Motor neuron (in vitro differentiated cells): ENCODE data around the gene CD160. TPM values are rescaled to one million over a fixed set of nuclear protein-coding genes. Genes with fewer than 3 reads are reported as not detected.
"Not testable (repeated sequence)": the region's sequence is repeated elsewhere in the genome, so short reads cannot be mapped to it uniquely, and the experiment has no call there.

Experiments used
- ATAC-seq, 8 experiments: fragments of 200-7000 bp; cut with Tn5 transposase; replicated peaks in 6 of 8; 2 replicates each; pipeline ENCODE4 v1.8.0; 2021; ENCODE audit warnings: mild to moderate bottlenecking in 8 of 8, moderate library complexity in 8 of 8
- H3K27ac ChIP-seq, 2 donors: fragments of 250-450 bp; sonication (Bioruptor Pico); 2 replicates each; pipeline ENCODE4 v1.9.0; 2021; ENCODE audit warnings: antibody characterized with exemption in 2 of 2, mild to moderate bottlenecking in 2 of 2, moderate library complexity in 1 of 2
- H3K4me1 ChIP-seq, 2 donors: fragments of 250-450 bp; sonication (Bioruptor Pico); replicated peaks in 1 of 2; 2 replicates each; pipeline ENCODE4 v1.6.1; 2021; ENCODE audit warnings: antibody characterized with exemption in 2 of 2, mild to moderate bottlenecking in 2 of 2, moderate library complexity in 1 of 2
- H3K4me3 ChIP-seq, 5 donors: fragments of 250-450 bp; sonication (Bioruptor Pico); 2 replicates each; pipeline ENCODE4 v1.9.0; 2021; ENCODE audit warnings: antibody characterized with exemption in 5 of 5, mild to moderate bottlenecking in 5 of 5, moderate library complexity in 4 of 5
- WGBS, 10 experiments: fragments of 450-650 bp; shearing (Covaris generic); methylation state at CpG; one replicate each; pipeline ENCODE4 v1.0.0; 2022; 5-methylcytosine and 5-hydroxymethylcytosine counted together
- in situ Hi-C, 9 experiments: fragments of 400-800 bp; cut with MboI; loops; one replicate each; pipeline ENCODE4 v1.15.0; 2021; ENCODE audit warnings: low sequenced_read_pairs in 9 of 9, low pct_unique_long_range_greater_than_20kb in 2 of 9; ENCODE audit not compliant: unreplicated experiment in 9 of 9
- total RNA-seq, 8 experiments: library from RNA; unstranded; fragments of 300-600 nt; gene quantifications; 2 replicates each; pipeline versions ENCODE4 v1.2.3 to v1.2.4, GENCODE V29; 2022

CD160 gene
- total RNA-seq, 8 experiments from 2014 or later = 0.71 to 3.6 (median 2.3) TPM

DNA sequence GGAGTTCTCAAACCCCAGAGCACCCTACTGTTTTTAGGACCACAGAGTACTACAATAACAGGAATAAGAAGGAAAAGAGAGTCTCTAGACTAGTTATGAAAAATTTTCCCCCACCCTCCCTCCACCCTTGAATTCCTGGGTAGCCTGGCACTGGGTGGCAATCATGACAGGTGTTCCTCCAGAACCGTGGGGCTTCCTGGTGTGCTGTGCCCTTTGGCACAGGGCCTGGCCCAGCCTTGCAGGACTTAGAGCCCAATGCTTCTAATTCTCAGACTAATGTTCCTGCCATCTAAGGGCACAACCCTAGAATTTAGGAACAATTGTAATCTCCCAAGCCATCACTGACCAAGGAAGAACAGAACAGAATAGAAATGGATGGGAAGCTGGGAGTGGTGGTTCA, 1.5 kb upstream of the CD160 start:
- Histone ChIP-seq H3K4me3 (no peak overlapping the region), H3K4me1 (peaks cover 0 to 7% of the 10 kb centered on the region in 2 donors), H3K27ac (no peak overlapping the region)
- WGBS, 10 experiments = 80 to 100% methylated on average over 1 of the region's 1 CpG; no CpG with 5 or more reads in 8 of the 10 experiments
- no peak for ATAC-seq
- in situ Hi-C loops = no loop called here

DNA sequence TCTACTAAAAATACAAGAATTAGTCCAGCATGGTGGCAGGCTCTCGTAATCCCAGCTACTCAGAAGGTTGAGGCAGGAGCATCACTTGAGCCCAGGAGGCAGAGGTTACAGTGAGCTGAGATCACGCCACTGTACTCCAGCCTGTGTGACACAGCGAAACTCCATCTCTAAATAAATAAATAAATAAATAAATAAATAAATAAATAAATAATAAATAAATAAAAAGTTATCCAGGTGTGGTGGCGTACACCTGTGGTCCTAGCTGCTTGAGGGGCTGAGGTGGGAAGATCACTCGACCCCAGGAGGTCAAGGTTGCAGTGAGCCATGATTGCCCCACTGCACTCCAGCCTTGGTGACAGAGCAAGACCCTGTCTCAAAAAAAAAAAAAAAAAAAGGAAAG, 834 bp upstream of the CD160 start:
- H3K27ac ChIP-seq, ATAC-seq, H3K4me3 ChIP-seq, H3K4me1 ChIP-seq, in situ Hi-C loops: not testable (repeated sequence)
- WGBS, 10 experiments = 73 to 96% (median 91%) methylated on average over 1 to 5 of the region's 5 CpGs; no CpG with 5 or more reads in 1 of the 10 experiments

DNA sequence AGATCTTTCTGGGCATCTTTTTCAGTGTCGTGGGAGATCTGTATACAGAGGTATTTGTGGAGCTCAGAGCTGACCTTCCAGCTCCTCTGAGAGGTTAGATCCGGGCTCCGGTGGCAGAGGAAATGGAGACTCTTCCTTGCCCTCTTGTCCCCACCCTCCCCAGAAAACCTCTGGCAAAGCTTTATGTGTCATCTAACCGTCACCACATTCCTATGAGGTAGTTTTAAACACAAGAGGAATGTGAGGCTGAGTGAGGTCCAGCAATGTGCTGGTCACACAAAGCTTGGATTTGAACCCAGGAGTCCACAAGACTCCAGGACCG, 1.2 kb downstream of the CD160 start:
- Histone ChIP-seq H3K27ac (no peak overlapping the region), H3K4me1 (peaks cover 0 to 7% of the 10 kb centered on the region in 2 donors), H3K4me3 (no peak overlapping the region)
- in situ Hi-C loops = no loop called here
- peak in 1 of 8 experiments; percentile 42 for ATAC-seq
- WGBS, 10 experiments = 0 to 100% (median 87%) methylated on average over 1 to 3 of the region's 5 CpGs; no CpG with 5 or more reads in 5 of the 10 experiments

DNA sequence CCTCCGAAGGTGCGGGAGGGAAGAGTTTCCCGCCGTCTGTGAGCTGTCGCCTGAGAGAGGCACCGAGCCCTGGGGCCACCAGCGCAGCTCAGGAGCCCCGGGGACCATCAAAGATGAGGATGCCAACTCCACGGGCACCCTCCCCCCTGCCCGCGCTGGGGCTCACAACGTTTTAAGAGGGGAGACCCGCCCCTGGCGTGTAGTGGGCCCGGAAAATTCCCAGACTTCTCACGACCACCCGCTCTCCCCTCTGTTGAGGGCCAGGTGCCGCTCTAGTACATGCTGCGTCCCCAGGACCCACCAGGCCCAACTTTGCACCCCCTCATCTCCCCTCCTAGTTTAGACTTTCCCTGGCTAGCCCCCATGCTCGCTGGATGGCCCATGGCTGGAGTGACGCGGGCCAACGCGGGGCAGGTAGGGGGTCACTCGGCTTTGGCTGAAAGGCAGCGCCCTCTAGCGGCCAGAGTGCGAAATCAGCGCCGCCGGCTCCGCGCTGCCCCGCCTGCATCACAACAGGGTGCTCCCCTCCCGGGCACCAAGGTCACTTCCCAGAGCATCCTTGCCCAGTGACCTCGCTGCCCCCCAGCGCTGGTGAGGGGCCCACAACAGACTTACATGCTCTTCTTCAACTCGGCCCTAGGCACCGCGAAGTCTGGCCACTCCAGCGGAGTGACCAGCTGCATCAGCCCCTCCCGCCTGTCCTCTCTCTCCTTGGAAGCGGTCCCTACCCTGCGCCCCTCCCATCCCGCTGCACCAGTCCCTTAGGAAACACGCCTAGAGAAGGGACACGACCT, 1.8 kb downstream of the CD160 start:
- peak overlapping the region in 2 of 5 donors; percentile 15 to 17 for H3K4me3 ChIP-seq
- in situ Hi-C loops = no loop called here
- 0 to 41% (median 15%) methylated on average over 1 to 18 of the region's 47 CpGs; no CpG with 5 or more reads in 2 of the 10 experiments for WGBS, 10 experiments
- H3K4me1 ChIP-seq = peaks cover 0 to 7% of the 10 kb centered on the region in 2 donors
- no peak overlapping the region for H3K27ac ChIP-seq
- ATAC-seq = peak; percentile 89 to 99 (median 94)

DNA sequence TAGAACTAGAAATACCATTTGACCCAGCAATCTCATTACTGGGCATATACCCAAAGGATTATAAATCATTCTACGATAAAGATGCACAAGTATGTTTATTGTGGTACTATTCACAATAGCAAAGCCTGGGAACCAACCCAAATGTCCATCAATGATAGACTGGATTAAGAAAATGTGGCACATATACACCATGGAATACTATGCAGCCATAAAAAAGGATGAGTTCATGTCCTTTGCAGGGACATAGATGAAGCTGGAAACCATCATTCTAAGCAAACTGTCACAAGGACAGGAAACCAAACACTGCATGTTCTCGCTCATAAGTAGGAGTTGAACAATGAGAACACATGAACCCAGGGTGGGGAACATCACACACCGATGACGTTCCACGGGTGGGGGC, 6.9 kb downstream of the CD160 start:
- H3K4me3 ChIP-seq, H3K27ac ChIP-seq, in situ Hi-C loops, H3K4me1 ChIP-seq, ATAC-seq: not testable (repeated sequence)
- WGBS, 10 experiments = 8 to 100% (median 80%) methylated on average over 1 to 4 of the region's 5 CpGs; no CpG with 5 or more reads in 5 of the 10 experiments

DNA sequence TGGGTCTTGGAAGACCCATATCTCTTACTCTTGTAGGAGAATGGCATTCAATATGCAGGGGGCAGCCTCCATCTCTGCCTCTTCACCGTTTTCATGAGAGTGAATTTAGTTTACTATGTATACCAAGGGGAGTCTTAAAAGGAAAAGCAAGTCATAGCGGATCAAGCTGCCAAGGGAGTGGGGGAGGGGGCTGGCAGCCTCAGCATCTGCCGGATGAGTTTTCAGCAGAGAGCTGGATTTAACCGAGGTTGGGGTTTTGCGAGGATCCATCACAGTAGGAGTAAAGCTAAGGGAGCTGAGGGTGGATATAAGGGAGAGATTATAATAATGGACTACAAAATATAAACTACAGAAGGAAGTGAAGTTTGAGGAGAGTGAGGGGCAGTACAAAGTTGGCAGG, 9.9 kb downstream of the CD160 start:
- ATAC-seq = no peak
- Histone ChIP-seq H3K27ac (no peak overlapping the region), H3K4me3 (no peak overlapping the region), H3K4me1 (no peaks in the 10 kb centered on the region)
- 16 to 69% (median 47%) methylated on average over 1 to 5 of the region's 5 CpGs; no CpG with 5 or more reads in 3 of the 10 experiments for WGBS, 10 experiments
- in situ Hi-C loops = no loop called here

DNA sequence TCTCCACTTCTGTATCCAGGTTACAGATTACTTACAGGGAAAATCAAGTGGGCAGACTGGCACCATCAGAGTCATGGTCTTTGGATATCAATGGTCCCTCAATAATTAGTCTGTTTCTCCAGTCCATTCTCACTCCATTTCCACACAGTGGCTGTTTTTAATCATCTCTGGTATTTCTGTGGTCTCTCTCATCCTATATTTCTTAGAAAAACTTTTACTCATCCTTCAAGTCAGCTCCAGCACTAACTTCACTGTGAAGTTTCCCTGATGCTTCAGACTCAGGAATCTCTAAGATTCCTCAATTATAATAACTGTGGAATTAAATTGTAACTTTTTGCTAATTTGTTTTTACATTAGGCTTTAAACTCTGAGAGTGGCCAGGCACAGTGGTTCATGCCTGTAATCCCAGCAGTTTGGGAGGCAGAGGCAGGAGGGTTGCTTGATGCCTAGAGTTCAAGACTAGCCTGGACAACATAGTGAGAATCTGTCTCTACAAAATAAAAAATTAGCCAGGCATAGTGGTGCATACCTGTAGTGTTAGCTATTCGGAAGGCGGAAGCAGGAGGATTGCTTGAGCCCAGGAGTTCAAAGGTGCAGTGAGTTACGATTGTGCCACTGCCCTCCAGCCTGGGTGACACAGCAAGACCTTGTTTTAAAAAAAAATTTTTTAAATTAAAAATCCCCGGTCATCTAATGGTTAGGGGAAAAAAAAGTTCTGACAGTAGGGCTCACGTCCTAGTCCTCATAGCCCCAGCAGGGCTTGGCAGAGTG, 10.6 kb downstream of the CD160 start:
- in situ Hi-C loops = no loop called here
- Histone ChIP-seq H3K4me1 (no peaks in the 10 kb centered on the region), H3K4me3 (no peak overlapping the region), H3K27ac (no peak overlapping the region)
- 55 to 100% (median 85%) methylated on average over 2 to 5 of the region's 5 CpGs; no CpG with 5 or more reads in 2 of the 10 experiments for WGBS, 10 experiments
- ATAC-seq = no peak

DNA sequence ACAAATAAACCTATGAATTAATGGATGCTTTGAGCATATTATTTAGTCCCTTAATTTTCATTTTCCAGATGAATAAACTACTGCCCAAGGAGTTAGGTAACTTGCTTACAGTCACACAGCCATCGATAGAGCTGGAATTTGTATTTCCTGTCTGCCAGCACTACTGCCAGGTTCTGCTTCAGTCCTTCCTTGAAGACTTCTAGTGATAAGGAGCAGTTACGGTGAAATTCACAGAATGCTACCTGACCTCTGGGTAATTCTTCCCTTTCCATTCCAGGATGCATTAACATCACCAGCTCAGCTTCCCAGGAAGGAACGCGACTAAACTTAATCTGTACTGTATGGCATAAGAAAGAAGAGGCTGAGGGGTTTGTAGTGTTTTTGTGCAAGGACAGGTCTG, 11.2 kb downstream of the CD160 start:
- no peak for ATAC-seq
- 80 to 100% (median 97%) methylated on average over 1 to 4 of the region's 4 CpGs; no CpG with 5 or more reads in 1 of the 10 experiments for WGBS, 10 experiments
- Histone ChIP-seq H3K27ac (no peak overlapping the region), H3K4me1 (no peaks in the 10 kb centered on the region), H3K4me3 (no peak overlapping the region)
- in situ Hi-C loops = no loop called here

DNA sequence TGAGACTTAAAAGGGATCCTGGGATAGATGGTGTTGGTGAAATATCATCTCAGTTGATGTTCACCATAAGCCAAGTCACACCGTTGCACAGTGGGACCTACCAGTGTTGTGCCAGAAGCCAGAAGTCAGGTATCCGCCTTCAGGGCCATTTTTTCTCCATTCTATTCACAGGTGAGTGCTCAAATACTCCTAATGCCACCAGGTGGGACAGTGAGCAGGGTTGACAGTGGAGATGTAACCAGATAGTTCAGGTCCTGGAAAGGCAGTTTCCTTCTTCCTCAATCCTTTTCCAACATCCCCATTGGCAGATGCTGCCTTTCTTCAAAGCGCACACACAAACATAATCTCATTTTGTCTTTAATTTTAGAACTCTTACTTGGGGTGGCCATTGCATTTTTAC, 11.6 kb downstream of the CD160 start:
- H3K4me3 ChIP-seq = no peak overlapping the region
- in situ Hi-C loops = no loop called here
- no peak for ATAC-seq
- WGBS, 10 experiments = 67 to 100% (median 100%) methylated on average over 1 to 3 of the region's 3 CpGs; no CpG with 5 or more reads in 1 of the 10 experiments
- H3K27ac ChIP-seq = no peak overlapping the region
- H3K4me1 ChIP-seq = no peaks in the 10 kb centered on the region

DNA sequence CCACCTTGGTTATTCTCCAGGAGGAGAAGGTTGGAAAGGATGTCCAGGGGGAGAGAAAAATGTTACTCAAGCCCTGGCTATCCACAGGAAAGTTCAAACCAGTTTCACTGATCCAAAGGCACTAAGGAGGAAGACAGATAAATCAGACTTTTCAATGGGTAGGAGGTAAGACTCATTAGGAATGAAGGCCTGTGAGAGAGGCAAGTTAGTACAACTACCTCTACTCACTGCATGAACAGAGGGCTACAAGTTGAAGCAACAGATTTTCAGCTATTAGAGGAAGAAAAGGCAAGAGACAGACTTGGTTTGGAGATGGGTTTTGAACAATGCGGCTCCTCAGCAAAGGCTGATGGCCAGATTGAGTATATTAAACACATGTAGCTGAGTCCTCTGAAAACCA, 16.9 kb downstream of the CD160 start:
- ATAC-seq = no peak
- in situ Hi-C loops = no loop called here
- H3K4me1 ChIP-seq = no peaks in the 10 kb centered on the region
- H3K27ac ChIP-seq = no peak overlapping the region
- WGBS, 10 experiments = 80 to 100% (median 100%) methylated on average over 1 of the region's 1 CpG; no CpG with 5 or more reads in 5 of the 10 experiments
- no peak overlapping the region for H3K4me3 ChIP-seq

DNA sequence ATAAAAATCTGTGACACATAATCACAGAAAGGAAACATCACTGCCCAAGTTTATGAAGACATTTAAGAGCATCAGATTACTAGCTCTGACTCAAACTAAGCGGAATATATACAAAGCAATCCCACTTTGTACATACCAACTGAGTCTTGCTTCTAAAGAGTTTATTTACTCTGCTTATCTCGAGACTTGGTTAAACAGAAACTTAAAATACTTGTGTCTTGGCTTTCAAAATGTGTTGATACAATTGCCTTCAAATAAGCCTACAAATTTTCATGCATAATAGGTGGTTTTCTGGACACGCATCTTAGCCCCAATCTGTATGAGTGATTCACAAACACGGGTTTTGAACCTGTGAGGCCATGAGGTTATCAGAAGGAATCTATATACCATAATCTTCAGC, 21.0 kb downstream of the CD160 start:
- Histone ChIP-seq H3K4me1 (no peaks in the 10 kb centered on the region), H3K4me3 (no peak overlapping the region), H3K27ac (no peak overlapping the region)
- WGBS, 10 experiments = 64 to 98% (median 95%) methylated on average over 2 to 4 of the region's 4 CpGs; no CpG with 5 or more reads in 1 of the 10 experiments
- in situ Hi-C loops = no loop called here
- ATAC-seq = no peak

DNA sequence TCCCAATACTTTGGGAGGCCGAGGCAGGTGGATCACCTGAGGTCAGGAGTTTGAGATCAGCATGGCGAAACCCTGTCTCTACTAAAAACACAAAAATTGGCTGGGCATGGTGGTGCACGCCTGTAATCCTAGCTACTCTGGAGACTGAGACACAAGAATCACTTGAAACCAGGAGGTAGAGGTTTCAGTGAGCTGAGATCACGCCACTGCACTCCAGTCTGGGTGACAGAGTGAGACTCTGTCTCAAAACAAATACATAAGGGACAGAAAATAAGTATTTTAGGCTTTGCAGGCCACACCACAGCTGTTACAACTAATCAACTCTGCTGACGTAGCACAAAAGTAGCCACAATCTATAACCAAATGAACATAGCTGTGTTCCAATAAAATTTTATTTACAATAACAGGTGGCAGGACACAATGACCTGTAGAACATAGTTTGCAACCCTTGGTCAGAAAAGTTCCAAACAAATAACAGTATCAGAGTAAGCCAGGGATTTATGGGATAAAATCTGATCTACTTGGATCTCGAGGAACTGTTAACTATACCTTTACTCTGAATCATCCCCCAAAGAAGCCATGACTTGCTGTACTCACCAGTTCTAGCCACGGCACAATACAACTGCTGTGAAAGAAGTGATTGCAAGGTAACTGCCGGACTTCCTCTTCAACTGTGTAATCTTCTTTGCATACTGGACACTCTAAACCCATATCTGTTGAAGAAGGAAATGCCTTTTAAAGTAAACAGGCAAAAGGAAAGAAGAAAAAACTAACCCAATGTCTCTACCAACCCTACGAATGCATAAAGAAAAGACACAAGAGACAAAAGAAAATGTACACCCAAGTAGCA, 28.3 kb downstream of the CD160 start:
- Histone ChIP-seq H3K4me1 (no peaks in the 10 kb centered on the region), H3K4me3 (no peak overlapping the region), H3K27ac (no peak overlapping the region)
- WGBS, 10 experiments = 87 to 100% (median 94%) methylated on average over 2 to 9 of the region's 9 CpGs
- no peak for ATAC-seq
- in situ Hi-C loops = no loop called here
